HepG2 (cell line): Measurements from ENCODE around the gene MYO3A. TPM values are rescaled to one million over a fixed set of nuclear protein-coding genes. Genes with fewer than 3 reads are reported as not detected.

Source experiments
- ATAC-seq: fragments of 200-7000 bp; cut with Tn5 transposase; 3 replicates; pipeline ENCODE4 v1.9.1; 2020; ENCODE audit warnings: mild to moderate bottlenecking, moderate library complexity
- BruUV-seq: library from RNA; stranded (reverse); fragments of 400-500 nt; replicated peaks from 2 replicates; lab custom pipeline; 2021; lab: Mats Ljungman, UMichigan
- CTCF ChIA-PET: fragments of 300-600 bp; formaldehyde crosslinking; extraction: SDS; loops from one replicate; lab custom pipeline; 2021; ENCODE audit warnings: low total read pairs, inconsistent platforms, low intra/inter-chr PET ratio; lab: Yijun Ruan, JAX
- POLR2A ChIA-PET: fragments of 350-600 bp; sonication (Branson Sonifier 250); formaldehyde crosslinking; loops from one replicate; lab custom pipeline; 2020; ENCODE audit warnings: antibody characterized with exemption, inconsistent platforms; lab: Yijun Ruan, JAX
- DNase-seq: peaks from one replicate; pipeline ENCODE4 v3.0.0-alpha.2; 2015; ENCODE audit warnings: low spot score
- FAIRE-seq: peaks from 3 replicates; lab custom pipeline; 2011; peaks lifted over from hg19 to GRCh38; lab: Jason Lieb, UNC
- H2AFZ ChIP-seq: one replicate; pipeline ENCODE4 v1.6.1; 2011; ENCODE audit warnings: low read length, inconsistent platforms
- H3K27ac ChIP-seq: fragments of 300-600 bp; 3 replicates; pipeline ENCODE4 v1.8.0; 2011; ENCODE audit warnings: mixed run types, mild to moderate bottlenecking, mixed read lengths, low read length, inconsistent platforms; ENCODE audit not compliant: insufficient read depth; ENCODE audit errors: extremely low read length
- H3K27me3 ChIP-seq, 2 experiments: fragments of 200-600 bp in 1 of 2; 2 replicates in 1 of 2; 3 replicates in 1 of 2; pipeline versions ENCODE4 v1.6.0 to v1.8.0; 2011; ENCODE audit warnings: low read length in 2 of 2, mild to moderate bottlenecking in 2 of 2, moderate library complexity in 2 of 2, inconsistent platforms in 1 of 2; ENCODE audit not compliant: insufficient read depth in 2 of 2, control insufficient read depth in 1 of 2
- H3K36me3 ChIP-seq, 2 experiments: fragments of 200-600 bp in 1 of 2; replicated peaks in 1 of 2; 2 replicates in 1 of 2; 3 replicates in 1 of 2; pipeline versions ENCODE4 v1.5.1 to v1.8.0; 2011; ENCODE audit warnings: low read length in 2 of 2, inconsistent platforms in 1 of 2; ENCODE audit not compliant: insufficient read depth in 2 of 2, control insufficient read depth in 1 of 2
- H3K4me1 ChIP-seq: 2 replicates; pipeline ENCODE4 v1.5.1; 2012; ENCODE audit warnings: low read length, inconsistent platforms; ENCODE audit not compliant: insufficient read depth
- H3K4me2 ChIP-seq: 2 replicates; pipeline ENCODE4 v1.6.0; 2011; ENCODE audit warnings: low read depth, low read length, inconsistent platforms
- H3K4me3 ChIP-seq, 3 experiments: fragments of 200-600 bp in 1 of 3; sonication (generic), shearing (Covaris generic) in 1 of 3; replicated peaks in 1 of 3; 2 replicates each; pipeline ENCODE4 v1.5.1; 2011 to 2016; ENCODE audit warnings: low read length in 3 of 3, inconsistent platforms in 2 of 3, low read depth in 2 of 3, mild to moderate bottlenecking in 2 of 3, control low read depth in 1 of 3, mixed read lengths in 1 of 3; ENCODE audit not compliant: insufficient read depth in 1 of 3
- H3K79me2 ChIP-seq: one replicate; pipeline ENCODE4 v1.6.1; 2011; ENCODE audit warnings: low read length, inconsistent platforms; ENCODE audit not compliant: insufficient read depth
- H3K9ac ChIP-seq: 2 replicates; pipeline ENCODE4 v1.6.0; 2011; ENCODE audit warnings: mild to moderate bottlenecking, low read depth, low read length, inconsistent platforms; ENCODE audit not compliant: insufficient read depth
- H3K9me3 ChIP-seq: 2 replicates; pipeline ENCODE4 v1.5.1; 2012; ENCODE audit warnings: mild to moderate bottlenecking, low read length
- H4K20me1 ChIP-seq: 2 replicates; pipeline ENCODE4 v1.6.0; 2011; ENCODE audit warnings: inconsistent platforms, mild to moderate bottlenecking, low read length, moderate library complexity; ENCODE audit not compliant: insufficient read depth
- ARNTL ChIP-seq: sonication (generic); formaldehyde crosslinking; IDR thresholded peaks from 2 replicates; pipeline ENCODE4 v1.4.0; 2020; ENCODE audit warnings: mild to moderate bottlenecking, missing genetic modification reagents
- MEIS2 ChIP-seq: sonication (generic); formaldehyde crosslinking; IDR thresholded peaks from 2 replicates; pipeline ENCODE4 v1.9.0; 2021; ENCODE audit warnings: mild to moderate bottlenecking, missing genetic modification reagents
- MZF1 ChIP-seq: sonication (generic); formaldehyde crosslinking; IDR thresholded peaks from 2 replicates; pipeline ENCODE4 v1.8.1; 2023; ENCODE audit warnings: mild to moderate bottlenecking, missing genetic modification reagents, borderline replicate concordance
- PHB2 ChIP-seq: fragments of 450-650 bp; IDR thresholded peaks from 2 replicates; pipeline ENCODE4 v1.6.1; 2018; ENCODE audit not compliant: partially characterized antibody
- SRSF1 ChIP-seq: fragments of 200-400 bp; formaldehyde crosslinking; optimal IDR thresholded peaks from 2 replicates; pipeline ENCODE3; 2017; ENCODE audit warnings: mild to moderate bottlenecking, low read depth, low read length, moderate library complexity
- ZFP37 ChIP-seq: sonication (generic); formaldehyde crosslinking; IDR thresholded peaks from 2 replicates; pipeline ENCODE4 v1.4.0; 2020; ENCODE audit warnings: missing genetic modification reagents, borderline replicate concordance
- ZNF557 ChIP-seq: sonication (generic); formaldehyde crosslinking; IDR thresholded peaks from 2 replicates; pipeline ENCODE4 v1.4.0; 2020; ENCODE audit warnings: missing genetic modification reagents
- ZNF572 ChIP-seq: sonication (generic); formaldehyde crosslinking; IDR thresholded peaks from 2 replicates; pipeline ENCODE4 v1.5.1; 2020; ENCODE audit warnings: mild to moderate bottlenecking, missing genetic modification reagents
- ZNF614 ChIP-seq: IDR thresholded peaks from 2 replicates; pipeline ENCODE4 v1.6.1; 2018; ENCODE audit warnings: missing biosample characterization, missing genetic modification reagents, inconsistent platforms, borderline replicate concordance
- ZSCAN25 ChIP-seq: sonication (generic); formaldehyde crosslinking; IDR thresholded peaks from 2 replicates; pipeline ENCODE4 v1.8.0; 2022; ENCODE audit warnings: mild to moderate bottlenecking, missing genetic modification reagents
- WGBS: methylation state at CpG from one replicate; pipeline ENCODE4 v1.1.6; 2017; ENCODE audit warnings: low lambda C conversion rate; 5-methylcytosine and 5-hydroxymethylcytosine counted together
- in situ Hi-C: cut with HindIII; loops from 2 replicates; pipeline ENCODE4 v1.10.0; 2017; ENCODE audit warnings: low pct_unique_long_range_greater_than_20kb; ENCODE audit not compliant: extremely low pct_ligation_motif_present
- intact Hi-C: fragments of 100-400 bp; cut with micrococcal nuclease; formaldehyde crosslinking; loops from one replicate; pipeline ENCODE4 v1.10.0; 2022; ENCODE audit not compliant: unreplicated experiment
- polyA plus RNA-seq, 8 experiments: library from polyadenylated mRNA; depleted of rRNA in 3 of 8; stranded (reverse) in 7 of 8; unstranded in 1 of 8; fragments of >200 nt; fragmentation: Illumina TruSeq in 4 of 8; extraction: Trizol in 4 of 8; gene quantifications; 2 replicates each; pipeline versions ENCODE4 v1.2.1 to v1.2.3, GENCODE V29; 2011 to 2016; ENCODE audit warnings: low read depth in 4 of 8, missing spikeins in 1 of 8, mixed read lengths in 1 of 8; ENCODE audit not compliant: insufficient read depth in 1 of 8
- total RNA-seq, 5 experiments: library from RNA; depleted of rRNA; stranded (reverse); fragments of >200 nt; fragmentation: Illumina TruSeq; extraction: Trizol; gene quantifications; 2 replicates each; pipeline ENCODE4 v1.2.3, GENCODE V29; 2016; ENCODE audit warnings: low read depth in 1 of 5
- TF ChIP-seq, protein P1 (sequence below): sonication (generic); formaldehyde crosslinking; IDR thresholded peaks from 2 replicates; pipeline ENCODE4 v1.9.0; 2021; ENCODE audit warnings: missing genetic modification reagents, borderline replicate concordance
- TF ChIP-seq, protein P2 (sequence below): sonication (generic); formaldehyde crosslinking; IDR thresholded peaks from 2 replicates; pipeline ENCODE4 v1.8.0; 2022; ENCODE audit warnings: mild to moderate bottlenecking, missing genetic modification reagents, borderline replicate concordance
- TF ChIP-seq, protein P3 (sequence below): sonication (generic); formaldehyde crosslinking; IDR thresholded peaks from 2 replicates; pipeline ENCODE4 v1.8.0; 2023; ENCODE audit warnings: mild to moderate bottlenecking, missing genetic modification reagents

The MYO3A gene
- total and polyA plus RNA-seq, 2 of the 13 experiments (the other 11 are each of a cell fraction or from before 2014, with no cell fraction given), result not detected

- Histone ChIP-seq H4K20me1 (no peaks in the 10 kb centered on the region), H3K9me3 (no peaks in the 10 kb centered on the region), H3K4me2 (no peak overlapping the region), H3K79me2 (no peaks in the 10 kb centered on the region), H3K36me3 (no peaks in the 10 kb centered on the region), H3K4me3 (no peak overlapping the region), H3K27ac (no peak overlapping the region), H3K9ac (no peak overlapping the region), H3K4me1 (no peaks in the 10 kb centered on the region), H3K27me3 (no peaks in the 10 kb centered on the region), H2AFZ (no peak overlapping the region)
- WGBS, result 2% methylated on average over 3 of the region's 3 CpGs
- ATAC-seq (no peak), DNase-seq (no peak), FAIRE-seq (no peak)
- BruUV-seq, result no TSS peak
- ChIA-PET CTCF (no interaction called here), POLR2A (no interaction called here)
- no peak for TF ChIP-seq PHB2
- TF ChIP-seq SRSF1, result no peak
- TF ChIP-seq, protein P1, sequence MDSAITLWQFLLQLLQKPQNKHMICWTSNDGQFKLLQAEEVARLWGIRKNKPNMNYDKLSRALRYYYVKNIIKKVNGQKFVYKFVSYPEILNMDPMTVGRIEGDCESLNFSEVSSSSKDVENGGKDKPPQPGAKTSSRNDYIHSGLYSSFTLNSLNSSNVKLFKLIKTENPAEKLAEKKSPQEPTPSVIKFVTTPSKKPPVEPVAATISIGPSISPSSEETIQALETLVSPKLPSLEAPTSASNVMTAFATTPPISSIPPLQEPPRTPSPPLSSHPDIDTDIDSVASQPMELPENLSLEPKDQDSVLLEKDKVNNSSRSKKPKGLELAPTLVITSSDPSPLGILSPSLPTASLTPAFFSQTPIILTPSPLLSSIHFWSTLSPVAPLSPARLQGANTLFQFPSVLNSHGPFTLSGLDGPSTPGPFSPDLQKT (CRISPR knock-in tag), result no peak
- TF ChIP-seq ARNTL (CRISPR knock-in tag), result no peak
- TF ChIP-seq ZNF572, result no peak
- no peak for TF ChIP-seq ZNF557 (CRISPR knock-in tag)
- no peak for TF ChIP-seq MEIS2 (CRISPR knock-in tag)
- no peak for TF ChIP-seq ZSCAN25
- no peak for TF ChIP-seq ZFP37 (CRISPR knock-in tag)
- TF ChIP-seq MZF1 (CRISPR knock-in tag), result no peak
- no peak for TF ChIP-seq ZNF614 (CRISPR knock-in tag)
- TF ChIP-seq, protein P2, sequence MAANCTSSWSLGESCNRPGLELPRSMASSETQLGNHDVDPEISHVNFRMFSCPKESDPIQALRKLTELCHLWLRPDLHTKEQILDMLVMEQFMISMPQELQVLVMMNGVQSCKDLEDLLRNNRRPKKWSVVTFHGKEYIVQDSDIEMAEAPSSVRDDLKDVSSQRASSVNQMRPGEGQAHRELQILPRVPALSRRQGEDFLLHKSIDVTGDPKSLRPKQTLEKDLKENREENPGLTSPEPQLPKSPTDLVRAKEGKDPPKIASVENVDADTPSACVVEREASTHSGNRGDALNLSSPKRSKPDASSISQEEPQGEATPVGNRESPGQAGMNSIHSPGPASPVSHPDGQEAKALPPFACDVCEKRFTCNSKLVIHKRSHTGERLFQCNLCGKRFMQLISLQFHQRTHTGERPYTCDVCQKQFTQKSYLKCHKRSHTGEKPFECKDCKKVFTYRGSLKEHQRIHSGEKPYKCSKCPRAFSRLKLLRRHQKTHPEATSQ (CRISPR knock-in tag), result no peak
- TF ChIP-seq, protein P3, sequence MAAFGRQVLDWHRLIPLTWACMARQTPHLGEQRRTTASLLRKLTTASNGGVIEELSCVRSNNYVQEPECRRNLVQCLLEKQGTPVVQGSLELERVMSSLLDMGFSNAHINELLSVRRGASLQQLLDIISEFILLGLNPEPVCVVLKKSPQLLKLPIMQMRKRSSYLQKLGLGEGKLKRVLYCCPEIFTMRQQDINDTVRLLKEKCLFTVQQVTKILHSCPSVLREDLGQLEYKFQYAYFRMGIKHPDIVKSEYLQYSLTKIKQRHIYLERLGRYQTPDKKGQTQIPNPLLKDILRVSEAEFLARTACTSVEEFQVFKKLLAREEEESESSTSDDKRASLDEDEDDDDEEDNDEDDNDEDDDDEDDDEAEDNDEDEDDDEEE (CRISPR knock-in tag), result no peak
- intact Hi-C loops (no loop called here), in situ Hi-C loops (no loop called here)
Observed at GRCh38 chr10:25899304-25899703, 34.7 kb upstream of the MYO3A start.
